IPS DF 19.7 (cell line): ENCODE measurements around the gene PEX5L.
A peak's percentile ranks its signal among the peaks of the same experiment; 100 is the strongest.
"Not testable (repeated sequence)": the region's sequence is repeated elsewhere in the genome, so short reads cannot be mapped to it uniquely, and the experiment has no call there.

Source experiments
- DNase-seq: peaks from one replicate; pipeline ENCODE4 v3.0.0-alpha.2; 2013; ENCODE audit warnings: low read depth, low spot score

PEX5L gene, protein sequence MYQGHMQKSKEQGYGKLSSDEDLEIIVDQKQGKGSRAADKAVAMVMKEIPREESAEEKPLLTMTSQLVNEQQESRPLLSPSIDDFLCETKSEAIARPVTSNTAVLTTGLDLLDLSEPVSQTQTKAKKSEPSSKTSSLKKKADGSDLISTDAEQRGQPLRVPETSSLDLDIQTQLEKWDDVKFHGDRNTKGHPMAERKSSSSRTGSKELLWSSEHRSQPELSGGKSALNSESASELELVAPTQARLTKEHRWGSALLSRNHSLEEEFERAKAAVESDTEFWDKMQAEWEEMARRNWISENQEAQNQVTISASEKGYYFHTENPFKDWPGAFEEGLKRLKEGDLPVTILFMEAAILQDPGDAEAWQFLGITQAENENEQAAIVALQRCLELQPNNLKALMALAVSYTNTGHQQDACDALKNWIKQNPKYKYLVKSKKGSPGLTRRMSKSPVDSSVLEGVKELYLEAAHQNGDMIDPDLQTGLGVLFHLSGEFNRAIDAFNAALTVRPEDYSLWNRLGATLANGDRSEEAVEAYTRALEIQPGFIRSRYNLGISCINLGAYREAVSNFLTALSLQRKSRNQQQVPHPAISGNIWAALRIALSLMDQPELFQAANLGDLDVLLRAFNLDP

DNA sequence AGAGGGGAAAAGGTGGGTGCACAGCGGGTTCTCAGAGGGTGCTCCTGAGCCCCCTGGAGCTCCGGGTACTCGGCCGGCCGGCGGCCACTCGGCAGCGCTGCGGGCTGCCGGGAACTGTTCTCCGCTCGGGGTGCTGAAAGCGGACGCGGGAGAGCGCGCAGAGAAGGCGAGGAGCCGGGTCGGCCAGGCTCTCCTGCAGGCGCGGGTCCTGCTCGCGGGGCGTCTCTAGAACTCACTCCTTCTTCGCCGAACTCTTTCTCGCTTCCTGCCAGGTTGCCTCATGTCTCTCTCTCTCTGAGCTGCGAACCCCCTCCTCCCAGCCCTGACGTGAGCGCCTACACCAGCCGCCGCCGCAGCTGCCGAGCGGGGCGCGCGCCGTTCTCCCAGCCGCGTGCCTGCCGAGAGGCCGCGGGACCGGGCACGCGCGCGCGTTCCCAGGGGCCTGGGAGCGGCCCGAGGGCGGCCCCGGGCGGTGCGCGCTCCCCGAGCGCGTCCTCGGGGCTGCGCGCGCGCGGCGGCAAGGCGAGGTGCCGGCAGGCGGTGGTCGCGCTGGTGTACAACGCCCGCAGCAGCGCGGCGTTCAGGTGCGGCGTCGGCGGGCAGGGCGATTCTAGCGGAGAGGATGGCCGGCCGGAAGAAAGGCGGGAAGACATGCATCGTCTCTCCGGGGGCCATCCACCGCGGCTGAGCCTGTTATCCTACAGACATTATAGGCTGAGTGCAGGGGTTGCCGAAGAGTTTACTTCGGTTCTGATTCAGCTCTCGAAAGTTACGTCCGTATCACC is at the start of gene PEX5L:
TSS of gene PEX5L (minus strand) at position 267 of the 785 bp plus-strand sequence. CDS start 338 bp downstream, outside the sequence.
- peak; percentile 50 for DNase-seq

DNA sequence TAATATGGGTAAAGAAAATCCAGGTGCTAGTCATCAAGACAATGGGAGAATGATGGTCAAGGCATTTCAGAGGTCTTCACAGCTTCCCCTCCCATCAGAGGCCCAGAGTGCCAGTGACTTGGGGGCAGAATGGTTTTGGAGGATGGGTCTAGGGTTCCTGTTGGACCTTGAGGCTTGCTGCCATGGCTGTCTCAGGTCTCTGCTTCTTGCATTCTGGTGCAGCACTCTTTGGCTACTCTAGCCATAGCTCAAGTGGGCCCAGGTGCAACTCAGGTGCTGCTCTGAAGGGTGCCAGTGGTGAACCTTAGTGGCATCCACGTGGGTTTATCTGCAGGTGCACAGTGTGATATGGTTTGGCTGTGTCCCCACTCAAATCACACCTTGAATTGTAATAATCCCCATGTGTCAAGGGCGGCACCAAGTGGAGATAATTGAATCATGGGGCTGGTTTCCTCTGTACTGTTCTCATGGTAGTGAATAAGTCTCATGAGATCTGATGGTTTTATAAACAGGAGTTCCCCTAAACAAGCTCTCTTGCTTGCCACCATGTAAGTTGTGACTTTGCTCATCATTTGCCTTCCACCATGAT is 48.5 kb upstream of the PEX5L start:
- no peak for DNase-seq

DNA sequence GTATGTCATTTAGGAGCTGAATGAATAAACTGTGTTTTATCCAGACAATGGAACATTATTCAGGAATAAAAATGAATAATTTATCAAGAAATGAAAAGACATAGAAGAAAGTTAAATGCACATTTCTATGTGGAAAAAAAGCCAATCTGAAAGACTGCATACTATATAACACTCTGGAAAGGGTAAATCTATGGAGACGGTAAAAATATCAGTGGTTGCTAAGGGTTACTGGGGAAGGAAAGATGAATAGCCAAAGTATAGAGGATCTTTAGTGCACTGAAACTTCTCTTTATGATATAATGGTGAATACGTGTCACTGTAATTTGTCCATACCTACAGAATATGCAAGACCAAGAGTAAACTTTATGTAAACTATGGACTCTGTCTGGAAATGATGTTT is 46.0 kb upstream of the PEX5L start:
- no peak for DNase-seq

GRCh38 chr3:180078592-180078991 is 41.9 kb upstream of the PEX5L start:
- DNase-seq: no peak

DNA sequence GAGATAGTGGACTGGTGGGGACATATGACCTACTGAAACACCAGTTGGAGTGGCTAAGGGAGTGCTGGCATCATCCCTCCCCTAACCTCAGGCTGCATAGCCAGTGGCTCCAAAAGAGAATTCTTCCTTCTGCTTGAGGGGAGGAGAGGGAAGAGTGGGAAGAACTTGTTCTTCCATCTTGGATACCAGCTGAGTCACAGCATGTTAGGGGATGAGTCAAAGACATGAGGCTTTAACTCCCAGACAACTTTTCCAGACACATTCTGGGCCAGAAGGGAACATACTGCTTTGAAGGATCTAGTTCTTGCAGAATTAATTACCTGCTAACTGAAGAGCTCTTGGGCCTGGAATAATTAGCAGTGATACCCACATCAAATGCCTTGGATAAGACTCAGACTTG is 36.8 kb upstream of the PEX5L start:
- DNase-seq: no peak

DNA sequence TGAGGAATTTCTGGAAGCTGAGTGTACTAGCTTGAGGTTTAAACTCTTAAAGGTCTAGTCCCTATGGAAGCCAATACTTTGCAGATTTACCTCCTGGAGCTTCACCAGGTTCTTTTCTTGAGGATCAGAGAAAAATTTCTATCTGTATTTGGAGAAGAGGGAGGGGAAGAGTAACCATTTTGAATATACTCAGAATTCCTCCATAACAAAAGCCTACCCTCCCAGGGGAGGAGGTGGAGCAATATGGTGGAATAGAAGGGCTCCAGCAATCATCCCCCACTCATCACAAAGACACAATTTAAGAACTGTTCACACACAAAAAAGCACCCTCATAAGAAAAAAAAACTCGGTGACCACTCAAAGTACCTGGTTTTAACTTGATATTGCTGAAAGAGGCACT is 36.0 kb upstream of the PEX5L start:
- peak; percentile 3 for DNase-seq

DNA sequence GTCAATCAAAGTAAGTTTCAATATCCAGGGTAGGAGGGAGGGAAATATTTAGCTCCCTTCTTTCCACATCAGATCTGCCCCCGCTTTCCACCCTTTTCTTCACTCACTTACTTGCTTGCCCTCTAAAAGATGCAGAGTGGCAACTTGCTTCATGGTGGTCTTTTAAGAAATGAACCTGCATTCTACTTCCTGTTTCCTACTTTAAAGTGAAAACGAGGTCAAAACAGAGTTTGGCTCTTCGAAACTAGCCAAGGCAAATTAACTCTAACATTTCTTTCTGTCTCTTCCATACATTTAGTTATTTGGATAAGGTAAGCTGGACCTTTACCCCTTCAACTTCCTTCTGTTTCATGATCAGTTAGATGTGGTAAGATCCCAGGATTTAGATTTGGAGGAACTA is 34.2 kb upstream of the PEX5L start:
- no peak for DNase-seq

- no peak for DNase-seq
Observed at GRCh38 chr3:180068023-180068422, 31.3 kb upstream of the PEX5L start.

- no peak for DNase-seq
Observed at GRCh38 chr3:180066598-180066997, 29.9 kb upstream of the PEX5L start.

DNA sequence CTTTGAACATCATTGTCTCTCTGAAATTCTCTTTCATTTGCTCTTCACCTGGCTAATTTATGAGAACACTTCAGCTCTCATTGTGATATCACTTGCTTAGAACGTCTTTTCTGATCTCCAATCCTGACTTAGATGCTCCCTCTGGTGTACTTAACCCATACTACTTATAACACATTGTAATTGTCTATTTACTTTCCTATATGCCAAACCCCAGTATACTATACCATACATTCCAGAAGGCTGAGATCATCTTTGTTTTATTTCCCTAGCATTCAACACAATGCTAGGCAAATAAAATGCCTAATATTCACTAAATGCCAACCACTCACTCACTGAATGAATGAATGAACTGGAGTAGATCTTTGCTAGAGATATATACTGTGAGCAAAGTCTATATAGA is 27.0 kb upstream of the PEX5L start:
- DNase-seq: no peak

- DNase-seq: no peak
Observed at GRCh38 chr3:180062771-180063170, 26.0 kb upstream of the PEX5L start.

- DNase-seq: no peak
Observed at GRCh38 chr3:180059356-180059755, 22.6 kb upstream of the PEX5L start.

- no peak for DNase-seq
Observed at GRCh38 chr3:180058238-180058637, 21.5 kb upstream of the PEX5L start.

- not testable (repeated sequence) for DNase-seq
Observed at GRCh38 chr3:180055656-180056055, 18.9 kb upstream of the PEX5L start.

- DNase-seq: no peak
Observed at GRCh38 chr3:180049391-180049790, 12.7 kb upstream of the PEX5L start.

GRCh38 chr3:180048840-180049239 is 12.1 kb upstream of the PEX5L start:
- DNase-seq: no peak

- no peak for DNase-seq
Observed at GRCh38 chr3:180048103-180048502, 11.4 kb upstream of the PEX5L start.

DNA sequence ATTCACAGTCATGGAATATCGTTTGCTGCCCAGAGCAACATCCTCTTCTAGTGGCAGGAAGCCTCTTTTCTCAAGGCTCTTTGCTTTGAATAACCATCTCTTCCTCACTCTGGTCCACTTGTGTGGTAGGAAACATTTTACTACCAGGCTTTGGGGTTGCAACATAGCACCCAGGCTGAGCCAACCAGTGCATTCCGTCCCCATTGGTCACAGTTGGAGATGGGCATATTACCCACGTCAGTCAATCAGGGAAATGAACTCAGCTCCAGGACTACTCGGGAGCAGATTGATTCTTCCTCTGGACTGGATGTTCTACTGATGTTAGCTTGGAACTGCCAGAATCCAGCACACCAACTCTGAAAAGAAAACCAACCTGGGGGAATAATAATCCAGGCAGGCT is 4.2 kb upstream of the PEX5L start:
- no peak for DNase-seq

DNA sequence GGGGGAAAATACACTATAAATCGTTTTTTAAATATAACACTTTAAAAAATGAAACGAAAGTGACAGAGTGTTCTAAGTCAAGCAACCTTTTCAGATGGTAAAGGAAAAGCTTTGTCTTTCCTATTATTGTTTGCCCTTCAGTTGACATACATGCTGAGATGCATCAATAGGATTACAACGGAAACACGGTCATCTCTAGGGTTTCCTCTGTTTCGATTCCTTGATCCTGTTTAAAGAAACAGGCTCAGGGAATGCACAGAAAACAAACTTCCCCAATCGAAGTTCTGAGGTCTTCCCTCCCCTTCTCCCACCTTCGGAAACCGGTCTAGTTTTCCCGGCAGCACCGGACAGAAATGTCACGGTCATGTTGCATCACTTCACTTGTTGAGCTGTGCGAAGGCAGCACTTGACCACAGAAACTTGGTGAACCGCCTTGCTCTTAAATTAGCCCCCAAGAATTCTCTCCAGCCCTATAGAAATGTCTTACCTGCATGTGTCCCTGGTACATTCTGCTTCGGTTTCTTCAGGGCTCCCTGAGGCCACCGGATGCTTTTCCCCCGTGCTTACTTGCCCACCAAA is 556 bp downstream of the PEX5L start:
- DNase-seq: peak; percentile 5

DNA sequence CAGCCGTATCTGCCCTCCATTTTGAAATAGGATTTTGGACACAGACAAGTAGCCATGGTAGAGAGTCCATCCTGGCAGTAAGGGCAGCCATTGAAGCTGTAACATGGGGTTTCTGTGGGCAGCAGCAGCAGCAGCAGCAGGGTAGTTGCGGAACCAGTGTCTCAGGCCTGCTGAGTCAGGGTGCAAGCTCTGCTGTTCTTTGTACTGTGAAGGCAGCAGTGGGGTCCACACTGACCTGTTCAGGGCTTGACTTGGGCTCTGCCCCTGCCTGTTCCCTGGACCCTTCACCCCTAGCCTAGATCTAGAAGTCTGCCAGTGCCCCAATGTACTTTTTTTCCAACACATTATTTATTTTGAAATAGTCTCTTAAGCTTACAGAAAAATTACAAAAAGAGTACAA is 9.7 kb downstream of the PEX5L start:
- no peak for DNase-seq

DNA sequence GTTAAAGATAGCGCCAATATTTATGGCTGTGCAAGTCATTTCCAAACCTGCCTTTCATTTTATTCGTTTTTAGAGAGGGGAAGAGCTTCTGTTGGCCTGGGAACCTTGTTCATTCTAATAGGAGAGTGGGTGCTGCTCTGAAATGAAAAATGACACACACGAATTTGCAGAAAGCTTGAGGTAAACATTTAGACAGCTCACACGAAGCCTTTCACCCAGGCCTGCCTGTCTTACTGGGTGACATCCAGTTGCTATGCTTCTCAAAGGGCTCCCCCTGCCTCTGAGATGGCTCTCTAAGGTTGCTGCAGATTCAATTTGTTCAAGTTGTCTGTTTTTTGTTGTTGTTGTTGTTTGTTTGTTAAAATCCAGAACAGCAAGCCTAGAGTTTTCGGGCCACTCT is 18.2 kb downstream of the PEX5L start:
- no peak for DNase-seq

DNA sequence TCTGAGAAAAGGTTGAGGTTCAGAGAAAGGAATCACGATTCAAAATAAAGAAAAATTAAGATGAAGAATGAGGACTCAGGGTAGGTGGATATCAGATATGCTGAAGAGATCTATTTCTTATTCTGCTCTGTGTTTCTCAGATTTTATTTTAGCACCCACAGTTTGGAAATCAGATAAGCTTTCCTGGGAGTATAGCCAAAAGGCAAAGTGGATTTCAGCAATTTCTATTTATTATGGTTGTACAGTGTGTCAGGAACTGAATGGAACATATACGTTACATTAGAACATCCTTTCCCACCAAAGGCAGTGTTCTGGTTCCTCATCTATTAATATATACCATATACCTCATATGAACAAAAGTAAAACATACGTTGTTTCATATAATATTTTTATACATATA is 18.9 kb downstream of the PEX5L start:
- DNase-seq: no peak
